Fibroblast of lung (primary cell): ENCODE data around the gene IQGAP2. TPM values are rescaled to one million over a fixed set of nuclear protein-coding genes. Genes with fewer than 3 reads are reported as not detected.

Experiments used
- DNase-seq, 2 donors: peaks; one replicate each; pipeline versions ENCODE4 v3.0.0 to v3.0.0-alpha.2; 2010; ENCODE audit warnings: low read depth in 2 of 2
- H2AFZ ChIP-seq: 2 replicates; pipeline ENCODE4 v1.5.1; 2012; ENCODE audit warnings: low read length, control low read depth, inconsistent platforms
- H3K27ac ChIP-seq: 2 replicates; pipeline ENCODE4 v1.5.1; 2011; ENCODE audit warnings: low read length, control low read depth; ENCODE audit not compliant: insufficient read depth
- H3K27me3 ChIP-seq: 2 replicates; pipeline ENCODE4 v1.5.1; 2011; ENCODE audit warnings: mild to moderate bottlenecking, low read length; ENCODE audit not compliant: control insufficient read depth, insufficient read depth
- H3K36me3 ChIP-seq: 2 replicates; pipeline ENCODE4 v1.5.1; 2011; ENCODE audit warnings: low read length; ENCODE audit not compliant: control insufficient read depth, insufficient read depth
- H3K4me1 ChIP-seq: 2 replicates; pipeline ENCODE4 v1.5.1; 2011; ENCODE audit warnings: low read length; ENCODE audit not compliant: control insufficient read depth, insufficient read depth; ENCODE audit errors: extremely low read depth
- H3K4me2 ChIP-seq: 2 replicates; pipeline ENCODE4 v1.5.1; 2011; ENCODE audit warnings: low read length, control low read depth; ENCODE audit not compliant: insufficient read depth; ENCODE audit errors: extremely low read depth
- H3K4me3 ChIP-seq, 4 experiments: fragments of 200-600 bp in 1 of 4; sonication (generic) in 1 of 4; replicated peaks in 1 of 4; 2 replicates each; pipeline ENCODE4 v1.5.1; 2011 to 2016; ENCODE audit warnings: low read length in 4 of 4, low read depth in 3 of 4, mild to moderate bottlenecking in 3 of 4, control low read depth in 2 of 4, inconsistent platforms in 1 of 4, mixed read lengths in 1 of 4; ENCODE audit not compliant: insufficient read depth in 1 of 4; ENCODE audit errors: control extremely low read depth in 1 of 4
- H3K79me2 ChIP-seq: 2 replicates; pipeline ENCODE4 v1.5.1; 2012; ENCODE audit warnings: mild to moderate bottlenecking, low read length, inconsistent platforms; ENCODE audit not compliant: control insufficient read depth, insufficient read depth
- H3K9ac ChIP-seq: 2 replicates; pipeline ENCODE4 v1.5.1; 2011; ENCODE audit warnings: mild to moderate bottlenecking, low read length, control low read depth; ENCODE audit not compliant: insufficient read depth
- H3K9me3 ChIP-seq: 2 replicates; pipeline ENCODE4 v1.5.1; 2012; ENCODE audit warnings: low read depth, low read length; ENCODE audit not compliant: control insufficient read depth, insufficient read depth
- H4K20me1 ChIP-seq: 2 replicates; pipeline ENCODE4 v1.5.1; 2011; ENCODE audit warnings: low read length; ENCODE audit not compliant: control insufficient read depth, insufficient read depth; ENCODE audit errors: extremely low read depth
- CTCF ChIP-seq, 2 donors: IDR thresholded peaks in 1 of 2; conservative IDR thresholded peaks in 1 of 2; 1 replicate in 1 of 2; 2 replicates in 1 of 2; pipeline ENCODE4 v1.5.1; 2011 to 2012; ENCODE audit warnings: low read length in 2 of 2, control low read depth in 1 of 2, inconsistent platforms in 1 of 2, low read depth in 1 of 2, mild to moderate bottlenecking in 1 of 2
- EZH2 ChIP-seq: IDR thresholded peaks from 2 replicates; pipeline ENCODE4 v1.5.1; 2012; ENCODE audit warnings: low read length, control low read depth, mild to moderate bottlenecking; ENCODE audit errors: missing control alignments
- polyA plus RNA-seq, 2 donors: library from polyadenylated mRNA; depleted of rRNA in 1 of 2; stranded (reverse) in 1 of 2; unstranded in 1 of 2; fragments of >200 nt; gene quantifications; 2 replicates each; pipeline ENCODE4 v1.2.1, GENCODE V29; 2011 to 2012; ENCODE audit warnings: missing spikeins in 1 of 2
- total RNA-seq: library from RNA; depleted of rRNA; stranded (reverse); fragments of >200 nt; gene quantifications from 2 replicates; pipeline ENCODE4 v1.2.1, GENCODE V29; 2014

Gene IQGAP2
- total and polyA plus RNA-seq, 2 donors (not counting 1 experiment from before 2014, with no cell fraction given): 5.1 to 7.9 TPM

- peaks cover 5% of the 10 kb centered on the region for H3K4me1 ChIP-seq
- no peaks in the 10 kb centered on the region for H4K20me1 ChIP-seq
- H3K36me3 ChIP-seq: peaks cover 5% of the 10 kb centered on the region
- TF ChIP-seq CTCF (conservative IDR thresholded peaks at IDR 0.05 in 1 of 2, IDR thresholded peaks at IDR 0.05 in 1 of 2; ENCODE audit: low read depth in 1 of 2, low read length in 2 of 2) (peak in 1 of 2 donors; percentile 36), EZH2 (no peak)
- peaks cover 47% of the 10 kb centered on the region for H3K79me2 ChIP-seq
- H3K27ac ChIP-seq: peak within 1 kb of the TSS; percentile 83
- H3K9ac ChIP-seq: peak within 1 kb of the TSS; percentile 82
- peak within 1 kb of the TSS; percentile 89 for H3K4me2 ChIP-seq
- H2AFZ ChIP-seq: no peak within 1 kb of the TSS
- H3K9me3 ChIP-seq: no peaks in the 10 kb centered on the region
- H3K27me3 ChIP-seq: no peaks in the 10 kb centered on the region
- DNase-seq: peak; percentile 81 to 91
- H3K4me3 ChIP-seq: peak within 1 kb of the TSS; percentile 89 to 94 (median 92)
These were observed 312.8 kb downstream of the IQGAP2 start, which contains the start of gene F2R for GRCh38 chr5:76715736-76716455. Gene F2R, plus strand, starts transcription at chr5:76716126. Its CDS starts 182 bp downstream, at chr5:76716308.

- TF ChIP-seq CTCF (conservative IDR thresholded peaks at IDR 0.05 in 1 of 2, IDR thresholded peaks at IDR 0.05 in 1 of 2; ENCODE audit: low read depth in 1 of 2, low read length in 2 of 2): no peak
- no peak for TF ChIP-seq EZH2
- DNase-seq: peak in 1 of 2 donors; percentile 29
- Histone ChIP-seq H4K20me1 (no peaks in the 10 kb centered on the region), H3K79me2 (peaks cover 54% of the 10 kb centered on the region), H3K4me2 (peak overlapping the region; percentile 89), H2AFZ (no peak overlapping the region), H3K4me1 (peaks cover 5% of the 10 kb centered on the region), H3K36me3 (peaks cover 5% of the 10 kb centered on the region), H3K27me3 (no peaks in the 10 kb centered on the region), H3K9me3 (no peaks in the 10 kb centered on the region), H3K9ac (peak overlapping the region; percentile 82), H3K4me3 (peak overlapping the region; percentile 89 to 94 (median 92)), H3K27ac (peak overlapping the region; percentile 83)
These were observed 313.5 kb downstream of the IQGAP2 start for GRCh38 chr5:76716456-76717157.
